Osteocyte (in vitro differentiated cells): ENCODE results near the gene SMIM35. TPM values are rescaled to one million over a fixed set of nuclear protein-coding genes. Genes with fewer than 3 reads are reported as not detected.

Experiments used
- DNase-seq: peaks from one replicate; pipeline ENCODE4 v3.0.0; 2021; ENCODE audit warnings: mixed read lengths; ENCODE audit not compliant: unreplicated experiment; ENCODE audit errors: extremely low spot score
- H3K27ac Mint-ChIP-seq: one replicate; pipeline ENCODE4 v1.8.0; 2021; ENCODE audit warnings: mild to moderate bottlenecking, mixed read lengths; ENCODE audit not compliant: unreplicated experiment
- H3K27me3 Mint-ChIP-seq: one replicate; pipeline ENCODE4 v1.8.0; 2021; ENCODE audit warnings: mixed read lengths; ENCODE audit not compliant: unreplicated experiment
- H3K36me3 Mint-ChIP-seq: one replicate; pipeline ENCODE4 v1.8.0; 2021; ENCODE audit warnings: mixed read lengths; ENCODE audit not compliant: unreplicated experiment
- H3K4me1 Mint-ChIP-seq: one replicate; pipeline ENCODE4 v1.8.0; 2021; ENCODE audit warnings: mixed read lengths; ENCODE audit not compliant: unreplicated experiment
- H3K4me3 Mint-ChIP-seq: one replicate; pipeline ENCODE4 v1.8.0; 2021; ENCODE audit warnings: mild to moderate bottlenecking, moderate library complexity, mixed read lengths; ENCODE audit not compliant: unreplicated experiment
- H3K9me3 Mint-ChIP-seq: one replicate; pipeline ENCODE4 v1.8.0; 2021; ENCODE audit warnings: mixed read lengths; ENCODE audit not compliant: unreplicated experiment
- total RNA-seq: library from RNA; stranded (reverse); gene quantifications from 2 replicates; pipeline ENCODE4 v1.2.1, GENCODE V29; 2021
- TF ChIP-seq, protein P1 (sequence below): fragments of 200-600 bp; sonication (generic); IDR thresholded peaks from 2 replicates; pipeline ENCODE4 v1.5.0; 2021; ENCODE audit warnings: antibody characterized with exemption, mild to moderate bottlenecking, moderate library complexity

The SMIM35 gene
- total RNA-seq, 1 donor from 2014 or later: not detected

DNA sequence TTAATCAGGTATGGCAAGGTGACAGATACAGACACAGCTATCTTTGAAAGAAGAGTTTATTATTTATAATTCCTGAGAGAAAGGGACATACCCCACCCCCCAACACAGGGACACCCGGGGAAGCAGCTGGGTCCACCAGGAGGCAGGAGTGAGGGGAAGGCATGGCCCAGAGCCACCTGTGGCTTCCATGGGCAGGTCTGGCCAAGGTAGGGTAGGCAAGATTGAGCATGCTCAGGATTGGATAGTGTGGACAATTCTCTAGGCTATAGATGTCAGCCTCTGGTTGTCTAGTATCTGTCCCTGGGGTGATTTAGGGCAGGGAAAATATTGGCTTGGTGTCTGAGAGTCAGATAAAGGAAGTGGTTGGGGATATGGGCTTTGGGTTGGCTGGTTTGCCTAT, 27.5 kb upstream of the SMIM35 start:
- Mint-ChIP-seq H3K9me3 (no peaks in the 10 kb centered on the region), H3K27ac (no peak overlapping the region), H3K4me1 (no peaks in the 10 kb centered on the region), H3K27me3 (peaks cover 4% of the 10 kb centered on the region), H3K36me3 (no peaks in the 10 kb centered on the region), H3K4me3 (no peak overlapping the region)
- TF ChIP-seq, protein P1, sequence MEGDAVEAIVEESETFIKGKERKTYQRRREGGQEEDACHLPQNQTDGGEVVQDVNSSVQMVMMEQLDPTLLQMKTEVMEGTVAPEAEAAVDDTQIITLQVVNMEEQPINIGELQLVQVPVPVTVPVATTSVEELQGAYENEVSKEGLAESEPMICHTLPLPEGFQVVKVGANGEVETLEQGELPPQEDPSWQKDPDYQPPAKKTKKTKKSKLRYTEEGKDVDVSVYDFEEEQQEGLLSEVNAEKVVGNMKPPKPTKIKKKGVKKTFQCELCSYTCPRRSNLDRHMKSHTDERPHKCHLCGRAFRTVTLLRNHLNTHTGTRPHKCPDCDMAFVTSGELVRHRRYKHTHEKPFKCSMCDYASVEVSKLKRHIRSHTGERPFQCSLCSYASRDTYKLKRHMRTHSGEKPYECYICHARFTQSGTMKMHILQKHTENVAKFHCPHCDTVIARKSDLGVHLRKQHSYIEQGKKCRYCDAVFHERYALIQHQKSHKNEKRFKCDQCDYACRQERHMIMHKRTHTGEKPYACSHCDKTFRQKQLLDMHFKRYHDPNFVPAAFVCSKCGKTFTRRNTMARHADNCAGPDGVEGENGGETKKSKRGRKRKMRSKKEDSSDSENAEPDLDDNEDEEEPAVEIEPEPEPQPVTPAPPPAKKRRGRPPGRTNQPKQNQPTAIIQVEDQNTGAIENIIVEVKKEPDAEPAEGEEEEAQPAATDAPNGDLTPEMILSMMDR: no peak
- no peak for DNase-seq

- Mint-ChIP-seq H3K4me1 (no peaks in the 10 kb centered on the region), H3K4me3 (no peak overlapping the region), H3K27me3 (peaks cover 3% of the 10 kb centered on the region), H3K27ac (no peak overlapping the region), H3K9me3 (no peaks in the 10 kb centered on the region), H3K36me3 (no peaks in the 10 kb centered on the region)
- DNase-seq: no peak
- TF ChIP-seq, protein P1: no peak
These were observed 26.1 kb upstream of the SMIM35 start for GRCh38 chr11:118112711-118113430.

DNA sequence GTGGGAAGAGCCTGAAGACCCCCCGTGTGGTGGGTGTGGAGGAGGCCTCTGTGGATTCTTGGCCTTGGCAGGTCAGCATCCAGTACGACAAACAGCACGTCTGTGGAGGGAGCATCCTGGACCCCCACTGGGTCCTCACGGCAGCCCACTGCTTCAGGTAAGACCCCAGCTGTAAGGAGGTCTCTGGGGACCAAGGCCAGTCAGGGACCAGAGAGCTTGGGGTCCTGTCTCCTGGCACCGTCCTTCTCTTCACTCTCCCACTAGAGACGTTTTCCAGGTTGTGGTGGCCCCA, 24.9 kb upstream of the SMIM35 start:
- Mint-ChIP-seq H3K4me3 (no peak overlapping the region), H3K36me3 (no peaks in the 10 kb centered on the region), H3K9me3 (no peaks in the 10 kb centered on the region), H3K27me3 (peaks cover 3% of the 10 kb centered on the region), H3K4me1 (no peaks in the 10 kb centered on the region), H3K27ac (no peak overlapping the region)
- TF ChIP-seq, protein P1: no peak
- no peak for DNase-seq

DNA sequence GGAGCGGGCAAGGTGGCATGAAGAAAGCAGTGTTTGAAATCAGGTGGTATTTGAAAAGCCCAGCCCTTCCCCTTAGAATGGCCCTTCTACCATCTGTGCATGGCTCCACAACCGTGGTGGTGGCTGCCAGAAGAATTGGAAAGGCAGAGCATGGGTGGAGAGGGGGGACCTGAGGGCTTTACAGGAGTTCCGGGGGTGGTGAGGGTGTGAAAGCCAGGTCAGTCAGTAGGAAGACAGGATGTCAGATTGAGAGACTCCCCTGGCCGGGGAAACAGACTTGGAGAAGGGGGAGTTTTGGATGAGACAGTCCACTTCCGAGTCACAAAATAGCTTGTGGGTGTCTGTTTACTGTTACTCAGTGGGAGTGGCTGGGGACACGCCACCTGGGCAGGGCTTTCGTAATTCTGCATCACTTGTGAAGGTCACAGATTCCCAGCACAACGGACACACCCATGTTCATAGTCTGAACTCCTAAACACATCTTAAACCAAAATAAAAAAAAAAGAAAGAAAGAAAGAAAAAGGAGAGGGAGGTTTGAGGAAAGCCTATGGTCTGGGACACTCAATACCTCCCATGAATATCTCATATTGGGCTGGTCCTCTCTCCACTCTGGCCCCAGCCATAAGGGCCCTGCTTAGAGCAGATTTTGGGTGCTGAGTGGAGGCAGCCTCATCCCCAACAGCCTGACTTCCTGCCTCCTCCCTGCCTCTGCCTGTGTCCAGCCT, 24.4 kb upstream of the SMIM35 start:
- H3K36me3 Mint-ChIP-seq: no peaks in the 10 kb centered on the region
- no peaks in the 10 kb centered on the region for H3K9me3 Mint-ChIP-seq
- DNase-seq: no peak
- H3K4me3 Mint-ChIP-seq: no peak overlapping the region
- no peaks in the 10 kb centered on the region for H3K4me1 Mint-ChIP-seq
- no peak overlapping the region for H3K27ac Mint-ChIP-seq
- peaks cover 4% of the 10 kb centered on the region for H3K27me3 Mint-ChIP-seq
- TF ChIP-seq, protein P1: no peak

GRCh38 chr11:118109231-118109630, 22.5 kb upstream of the SMIM35 start:
- H3K36me3 Mint-ChIP-seq: no peaks in the 10 kb centered on the region

More at GRCh38 chr11:118109231-118109630, 22.5 kb upstream of the SMIM35 start:
- no peak for DNase-seq
- Mint-ChIP-seq H3K27ac (no peak overlapping the region), H3K4me3 (no peak overlapping the region), H3K27me3 (peaks cover 12% of the 10 kb centered on the region), H3K9me3 (no peaks in the 10 kb centered on the region), H3K4me1 (no peaks in the 10 kb centered on the region)
- TF ChIP-seq, protein P1: no peak
